GM21786 (cell line): Measurements from ENCODE around the gene LENG9.
"Not testable (repeated sequence)": the region's sequence is repeated elsewhere in the genome, so short reads cannot be mapped to it uniquely, and the experiment has no call there.

Experiments
- ATAC-seq: cut with Tn5 transposase; IDR thresholded peaks from one replicate; pipeline ENCODE4 v1.9.1; 2021; ENCODE audit not compliant: unreplicated experiment

LENG9 gene

DNA sequence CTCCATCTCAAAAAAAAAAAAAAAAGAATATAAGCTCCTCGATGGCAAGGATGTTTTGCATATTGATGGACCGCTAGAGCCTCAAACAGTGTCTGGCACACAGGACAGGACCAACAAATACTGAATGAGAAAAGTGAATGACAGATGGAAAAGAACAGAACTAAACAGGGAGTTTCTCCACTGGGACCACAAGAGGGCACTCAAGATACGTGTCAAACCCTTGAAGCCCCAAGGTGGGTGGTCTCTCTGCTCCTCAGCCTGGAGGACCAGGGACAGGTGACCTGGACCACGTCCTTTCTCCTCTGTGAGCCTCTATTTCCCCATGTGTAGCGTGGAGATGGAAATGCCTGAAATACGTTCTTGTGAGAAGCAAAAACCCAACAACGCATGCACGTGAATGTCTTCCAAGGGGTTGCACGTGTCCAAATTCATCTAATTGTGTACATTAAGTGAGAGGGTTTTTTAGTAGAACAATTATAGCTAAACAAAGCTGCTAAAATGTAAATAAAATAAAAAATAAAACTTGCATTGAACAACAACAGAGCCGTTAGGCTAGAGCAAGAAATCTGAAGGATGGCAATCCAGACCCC lies 15.2 kb upstream of the LENG9 start:
- no peak for ATAC-seq

DNA sequence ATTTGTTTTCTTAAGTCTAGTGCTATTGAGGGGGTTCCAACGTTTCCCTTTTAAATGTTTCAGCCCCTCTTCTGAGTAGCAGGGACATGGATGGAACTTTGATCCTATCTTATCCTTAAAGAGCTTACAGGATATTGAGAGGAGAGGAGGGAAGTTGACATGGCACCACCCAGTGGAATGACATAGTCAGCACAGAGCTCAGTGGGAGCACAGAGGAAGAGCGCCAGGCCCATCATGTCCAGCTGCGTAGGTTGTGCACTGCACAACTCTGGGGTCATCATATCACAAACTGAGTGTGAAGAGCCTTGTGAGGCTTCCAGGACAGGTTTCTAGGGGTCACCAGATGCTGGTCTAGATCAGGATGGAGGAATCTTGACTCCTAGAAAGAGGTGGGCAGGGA lies 14.1 kb upstream of the LENG9 start:
- no peak for ATAC-seq

DNA sequence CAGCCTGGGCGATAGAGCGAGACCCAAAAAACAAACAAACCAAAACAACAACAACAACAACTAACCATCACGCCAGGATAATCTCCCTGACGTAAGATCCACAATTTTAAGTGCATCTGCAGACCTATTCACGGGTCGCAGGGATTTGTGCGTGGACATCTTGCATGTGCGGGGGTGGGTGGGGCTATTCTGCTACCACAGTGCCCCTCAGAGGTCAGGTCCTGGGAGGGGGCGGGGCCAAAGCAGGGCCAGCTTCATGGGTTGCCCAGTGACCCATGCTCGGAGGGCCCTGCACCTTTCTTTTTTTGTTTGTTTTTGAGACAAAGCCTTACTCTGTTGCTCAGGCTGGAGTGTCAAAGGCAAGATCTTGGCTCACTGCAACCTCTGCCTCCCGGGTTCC lies 12.1 kb upstream of the LENG9 start:
- no peak for ATAC-seq

DNA sequence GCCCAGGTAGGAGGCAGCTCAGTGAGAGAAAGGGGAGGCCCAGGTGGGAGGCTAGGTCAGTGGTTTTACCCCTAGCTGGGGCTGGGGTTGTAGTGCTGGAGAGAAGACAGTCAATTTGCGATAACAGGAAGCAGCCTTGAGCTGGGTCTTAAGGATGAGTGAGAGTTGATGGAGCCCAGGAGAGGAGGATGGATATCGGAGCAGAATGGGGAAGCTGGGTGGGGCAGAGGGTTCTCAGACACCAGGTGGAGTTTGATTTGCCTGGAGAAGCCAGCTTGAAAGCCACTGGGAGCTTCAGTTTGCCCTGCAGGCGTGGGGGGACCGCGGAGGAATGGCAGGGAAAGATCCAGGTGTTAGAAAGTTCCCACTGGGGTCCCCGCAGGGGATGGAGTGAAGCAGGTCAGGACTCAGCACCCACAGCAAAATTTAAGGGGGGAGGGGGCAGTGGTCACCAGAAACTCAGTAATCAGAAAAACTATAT lies 10.4 kb upstream of the LENG9 start:
- ATAC-seq, result no peak

GRCh38 chr19:54473071-54473891 lies 9.7 kb upstream of the LENG9 start, which contains the start of gene CDC42EP5:
TSS of gene CDC42EP5 (minus strand) at chr19:54473296. CDS start at chr19:54465547, 7,749 bp downstream.
- ATAC-seq, result no peak

DNA sequence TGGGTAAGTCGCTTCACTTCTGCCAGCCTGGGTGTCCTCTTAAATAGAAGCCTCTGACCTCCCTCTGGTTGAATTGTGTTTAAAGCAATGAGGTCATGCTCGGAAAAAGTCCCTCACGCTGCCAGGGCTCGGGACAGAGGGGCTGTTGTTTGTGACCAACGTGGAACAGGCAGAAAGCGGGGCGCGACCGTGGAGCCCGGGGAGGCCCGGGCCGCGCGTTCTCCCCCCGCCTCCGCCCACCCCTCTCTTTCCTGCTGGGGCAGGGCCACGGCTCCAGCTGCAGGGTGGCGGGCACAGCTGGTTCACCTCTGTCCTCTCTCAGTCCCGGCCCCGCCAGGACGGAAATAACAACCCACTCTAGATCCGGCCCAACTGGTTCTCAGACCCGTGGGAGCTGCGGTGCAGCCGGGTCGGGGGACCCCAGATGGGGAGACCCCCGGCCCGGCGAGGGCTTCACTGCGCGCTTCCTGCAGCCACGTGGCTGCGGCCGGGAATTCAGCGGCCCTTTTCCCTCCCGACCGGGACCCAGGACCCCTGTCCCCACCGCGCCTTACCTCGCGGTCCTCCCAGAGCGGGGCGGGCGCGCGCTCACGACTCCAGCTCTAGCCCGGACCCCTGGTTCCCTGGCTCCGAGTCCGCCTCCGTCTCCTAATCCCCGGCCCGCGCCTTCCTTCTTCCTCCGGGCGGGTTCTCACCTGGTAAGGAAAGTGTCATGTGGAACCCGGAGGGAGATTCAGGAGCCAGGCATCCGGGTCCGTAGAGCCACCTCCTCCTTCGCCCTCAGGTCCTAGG lies 7.6 kb upstream of the LENG9 start:
- no peak for ATAC-seq

DNA sequence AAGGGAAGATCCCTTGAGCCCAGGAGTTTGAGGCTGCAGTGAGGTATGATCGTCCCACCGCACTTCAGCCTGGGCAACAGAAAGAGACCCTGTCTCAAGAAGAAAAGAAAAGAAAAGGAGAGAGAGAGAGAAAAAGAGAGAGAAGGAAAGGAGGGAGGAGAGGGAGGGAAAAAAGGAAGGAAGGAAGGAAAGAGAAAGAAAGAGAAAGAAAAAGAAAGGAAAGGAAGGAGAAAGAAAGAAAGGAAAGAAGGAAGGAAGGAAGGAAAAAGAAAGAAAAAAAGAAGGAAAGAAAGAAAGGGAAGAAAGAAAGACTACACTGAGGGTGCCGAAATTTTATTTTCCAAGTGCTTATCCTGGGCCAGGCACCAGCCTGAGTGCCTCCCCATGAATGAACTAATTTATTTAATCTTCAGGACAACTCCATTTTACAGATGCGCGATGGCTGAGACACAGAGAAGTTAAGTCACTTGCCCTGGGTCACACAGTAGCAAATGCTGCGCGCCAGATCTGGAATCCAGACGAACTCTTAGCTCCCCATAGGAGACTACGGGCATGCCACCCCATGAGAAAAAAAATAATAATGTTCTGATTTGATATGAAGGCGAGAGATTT lies 6.8 kb upstream of the LENG9 start:
- ATAC-seq, result no peak

DNA sequence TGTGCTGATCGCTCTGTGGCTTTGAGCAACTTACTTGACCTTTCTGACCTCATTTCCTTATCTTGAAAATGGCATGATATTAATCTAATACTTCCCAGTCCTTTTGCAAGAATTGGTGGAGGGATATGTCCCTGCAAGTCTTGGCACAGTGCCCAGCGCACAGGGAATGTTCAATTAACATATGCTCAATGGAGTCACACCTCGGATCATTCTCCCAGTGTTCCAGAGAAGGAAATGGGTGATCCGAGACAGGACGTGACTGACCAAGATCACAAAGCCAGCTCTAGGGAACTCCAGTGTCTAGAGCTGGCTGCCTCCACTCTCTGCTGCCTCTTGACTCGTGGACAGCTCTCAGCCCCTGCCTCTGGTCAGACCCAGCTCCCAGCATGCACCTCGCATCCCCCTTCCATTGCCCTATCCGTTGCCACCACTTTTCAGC lies 5.9 kb upstream of the LENG9 start:
- ATAC-seq, result no peak

DNA sequence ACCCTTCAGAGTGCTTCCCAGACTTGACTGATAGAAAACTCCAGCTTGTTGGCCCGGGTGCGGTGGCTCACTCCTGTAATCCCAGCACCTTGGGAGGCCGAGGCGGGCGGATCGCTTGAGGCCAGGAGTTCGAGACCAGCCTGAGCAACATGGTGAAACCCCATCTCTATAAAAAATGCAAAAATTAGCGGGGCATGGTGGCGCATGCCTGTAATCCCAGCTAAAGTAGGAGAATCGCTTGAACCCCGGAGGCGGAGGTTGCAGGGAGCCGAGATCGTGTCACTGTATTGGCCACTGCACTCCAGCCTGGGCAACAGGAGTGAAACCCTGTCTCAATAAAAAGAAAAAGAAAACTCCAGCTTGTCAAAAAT lies 2.5 kb upstream of the LENG9 start:
- ATAC-seq, result not testable (repeated sequence)

GRCh38 chr19:54465426-54466109 lies 2.0 kb upstream of the LENG9 start:
- no peak for ATAC-seq

GRCh38 chr19:54464630-54465425 lies 1.2 kb upstream of the LENG9 start:
- ATAC-seq, result peak; percentile 37

GRCh38 chr19:54464044-54464629 lies 559 bp upstream of the LENG9 start:
- peak; percentile 52 for ATAC-seq

DNA sequence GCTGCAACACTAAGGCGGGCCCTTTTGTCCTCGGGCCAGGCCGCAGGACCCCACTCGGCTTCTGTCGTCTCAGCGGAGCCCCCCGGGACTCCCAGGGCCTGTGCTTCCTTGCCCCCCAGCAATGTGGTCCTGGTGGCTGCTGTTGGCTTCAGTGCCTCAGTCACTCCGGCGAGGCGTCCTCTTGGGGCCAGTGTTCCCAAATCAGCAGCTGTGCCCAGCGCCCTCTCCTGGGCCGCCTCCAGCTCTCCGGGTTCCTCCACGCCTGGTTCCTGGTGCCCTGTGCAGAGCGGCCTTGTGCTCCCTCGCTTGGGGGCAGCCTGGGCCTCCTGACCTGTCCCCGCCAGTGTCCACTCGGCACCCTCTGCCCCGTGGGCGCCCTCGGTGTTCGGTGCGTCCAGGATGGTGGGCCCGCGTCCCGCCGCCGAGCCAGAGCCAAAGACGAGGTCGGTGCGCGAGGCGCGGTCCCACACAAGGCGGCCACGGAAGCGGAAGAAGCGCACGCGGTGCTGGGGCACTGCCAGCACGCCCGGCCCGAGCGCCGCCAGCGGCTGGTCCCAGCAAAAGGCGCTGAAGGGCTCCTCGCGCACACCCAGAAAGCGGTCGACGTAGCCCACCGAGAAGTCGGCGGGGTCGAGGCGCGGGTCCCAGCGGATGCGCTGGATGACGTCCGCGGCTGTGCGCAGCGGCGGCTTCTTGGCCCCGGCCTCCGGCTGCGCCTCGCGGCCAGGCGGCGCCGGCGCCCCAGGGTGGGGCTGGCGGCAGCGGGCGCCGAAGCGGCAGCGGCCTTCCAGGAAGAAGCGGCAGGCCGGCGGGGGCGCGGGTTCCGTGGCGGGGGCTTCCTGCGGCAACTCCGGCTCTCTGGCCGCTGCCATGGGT lies 685 bp downstream of the LENG9 start:
- ATAC-seq, result no peak

DNA sequence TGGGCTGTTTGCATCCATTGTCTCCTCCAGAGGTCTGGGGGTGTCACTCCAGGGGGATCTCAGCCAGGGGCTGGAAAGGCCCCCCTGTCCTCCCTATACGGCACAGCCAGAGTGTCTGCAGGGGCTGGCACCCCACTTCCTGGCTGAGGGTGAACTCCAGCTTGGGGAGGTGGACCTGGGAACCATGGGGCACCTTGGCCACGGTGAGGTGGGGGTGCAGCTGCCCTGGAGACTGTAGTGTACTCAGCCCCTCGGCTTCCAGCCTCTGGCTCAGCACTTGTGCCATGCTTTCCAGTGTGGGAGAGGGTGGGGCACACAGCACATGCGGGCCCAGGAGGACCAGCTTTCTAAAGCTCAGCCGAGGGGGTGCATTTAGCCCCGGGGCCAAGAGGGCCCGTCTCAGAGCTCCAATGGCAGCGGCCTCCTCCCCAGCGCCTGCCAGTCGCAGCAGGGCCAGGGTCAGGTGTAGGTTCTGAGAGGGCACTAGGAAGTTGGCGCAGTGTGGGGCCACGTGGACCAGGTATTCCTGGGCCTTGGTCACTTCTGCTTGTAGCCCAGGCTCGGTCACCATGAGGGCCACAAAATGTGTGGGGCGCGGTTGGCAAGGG lies 1.4 kb downstream of the LENG9 start:
- no peak for ATAC-seq

DNA sequence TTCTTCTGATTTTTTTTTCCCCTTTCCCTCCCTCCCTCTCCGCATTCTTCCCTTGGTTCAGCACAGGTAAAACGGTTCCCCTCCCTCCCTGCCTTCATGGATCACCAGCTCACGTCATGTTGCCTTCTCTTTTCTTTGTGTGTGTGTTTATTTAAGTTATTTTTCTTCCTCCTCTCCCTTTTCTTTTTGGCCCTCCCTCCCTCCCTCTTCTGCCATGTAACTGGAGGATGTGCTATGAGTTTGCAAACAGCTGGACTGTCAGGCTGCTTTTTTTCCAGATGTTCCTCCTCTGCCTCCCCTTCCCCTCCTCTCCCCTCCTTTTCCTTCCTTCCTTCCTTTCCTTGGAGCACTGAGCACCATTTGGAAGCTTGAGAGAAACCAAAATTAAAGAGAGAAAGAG lies 2.0 kb downstream of the LENG9 start:
- no peak for ATAC-seq

DNA sequence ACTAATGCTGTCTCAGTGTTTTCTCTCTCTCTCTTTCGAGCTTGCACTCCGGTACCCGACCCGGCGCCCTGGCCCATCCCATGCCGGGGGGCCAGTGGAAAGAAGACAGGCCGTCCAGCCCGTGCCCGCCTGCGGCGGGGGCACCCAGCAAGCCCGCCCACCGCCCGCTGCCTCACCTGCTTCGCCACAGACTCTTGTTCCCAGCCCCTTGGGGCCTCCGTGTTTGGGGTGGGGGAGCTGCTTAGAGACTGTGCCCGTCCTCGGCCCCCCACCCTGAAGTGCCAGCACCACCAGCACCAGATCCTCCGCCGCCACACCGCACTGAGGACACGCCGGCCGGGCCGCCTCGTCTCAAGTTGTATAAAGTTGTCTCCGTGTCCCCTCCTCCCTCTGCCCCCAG lies 2.4 kb downstream of the LENG9 start:
- ATAC-seq, result no peak

DNA sequence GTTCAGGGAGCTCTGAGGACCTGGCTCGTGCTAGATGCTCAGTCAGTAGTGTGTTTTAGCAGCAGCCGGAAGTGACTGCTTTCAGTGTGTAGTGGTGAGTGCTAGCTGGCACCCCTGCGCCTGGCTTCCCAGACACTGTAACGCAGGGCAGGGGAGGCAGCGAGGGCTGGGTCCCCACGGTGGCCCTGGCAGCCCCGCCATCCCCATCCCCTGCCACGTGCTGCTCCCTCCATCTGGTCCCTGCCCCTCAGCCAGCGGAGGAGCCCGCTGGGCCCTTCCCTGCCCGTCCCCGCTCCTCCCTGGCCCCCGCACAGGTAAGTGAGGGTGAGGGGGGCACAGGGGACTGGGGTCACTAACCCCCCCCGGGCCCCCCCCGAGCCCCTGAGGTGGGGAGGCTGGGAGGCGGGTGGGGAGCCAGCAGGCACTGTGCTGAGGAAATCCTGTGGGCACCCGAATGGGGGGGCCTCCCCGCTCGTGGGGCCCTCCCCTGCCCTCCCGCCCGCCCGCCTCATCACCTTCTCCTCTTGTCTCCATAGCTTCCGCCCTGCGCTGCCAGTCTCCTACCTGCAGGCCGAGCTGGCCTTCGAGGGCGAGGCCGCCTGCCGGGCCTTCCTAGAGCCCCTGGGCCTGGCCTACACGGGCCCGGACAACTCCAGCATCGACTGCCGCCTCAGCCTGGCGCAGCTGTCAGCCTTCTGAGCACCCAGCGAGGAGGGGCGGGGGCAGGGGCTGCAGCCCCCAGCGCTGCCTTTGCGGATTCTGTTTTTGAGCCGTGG lies 3.2 kb downstream of the LENG9 start:
- no peak for ATAC-seq
